SH-SY5Y (cell line): Measurements from ENCODE around the gene LOXL3.

Experiments used
- GATA2 ChIP-seq: IDR thresholded peaks from 2 replicates; pipeline ENCODE4 v1.6.1; 2011; ENCODE audit warnings: mild to moderate bottlenecking, low read depth, low read length
- GATA3 ChIP-seq: IDR thresholded peaks from 2 replicates; pipeline ENCODE4 v1.6.1; 2011; ENCODE audit warnings: low read depth, mild to moderate bottlenecking, low read length, moderate library complexity

DNA sequence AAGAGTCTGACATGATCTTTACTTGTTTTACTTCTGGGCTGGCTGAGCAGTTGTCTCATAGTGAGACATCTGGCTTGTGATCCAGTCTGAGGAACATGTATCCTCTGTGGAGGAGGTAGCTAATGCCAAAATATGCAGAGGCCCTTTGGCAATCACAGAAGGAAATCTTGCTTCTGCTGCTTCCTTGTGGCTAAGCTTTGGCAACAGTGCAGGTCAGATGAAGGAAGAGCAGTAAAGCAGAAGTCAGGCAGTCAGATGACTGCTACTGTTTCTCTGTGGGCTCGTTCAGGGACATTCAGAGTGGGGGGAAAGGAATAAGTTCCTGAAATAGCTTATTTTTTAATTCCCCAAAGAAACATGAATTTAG, 23.1 kb upstream of the LOXL3 start:
- no peak for TF ChIP-seq GATA2
- no peak for TF ChIP-seq GATA3
